ENCODE data around the gene ELFN2. TPM values are rescaled to one million over a fixed set of nuclear protein-coding genes. Genes with fewer than 3 reads are reported as not detected.

The ELFN2 gene
- total RNA-seq, 1 donor from 2014 or later: 4.6 TPM

DNA sequence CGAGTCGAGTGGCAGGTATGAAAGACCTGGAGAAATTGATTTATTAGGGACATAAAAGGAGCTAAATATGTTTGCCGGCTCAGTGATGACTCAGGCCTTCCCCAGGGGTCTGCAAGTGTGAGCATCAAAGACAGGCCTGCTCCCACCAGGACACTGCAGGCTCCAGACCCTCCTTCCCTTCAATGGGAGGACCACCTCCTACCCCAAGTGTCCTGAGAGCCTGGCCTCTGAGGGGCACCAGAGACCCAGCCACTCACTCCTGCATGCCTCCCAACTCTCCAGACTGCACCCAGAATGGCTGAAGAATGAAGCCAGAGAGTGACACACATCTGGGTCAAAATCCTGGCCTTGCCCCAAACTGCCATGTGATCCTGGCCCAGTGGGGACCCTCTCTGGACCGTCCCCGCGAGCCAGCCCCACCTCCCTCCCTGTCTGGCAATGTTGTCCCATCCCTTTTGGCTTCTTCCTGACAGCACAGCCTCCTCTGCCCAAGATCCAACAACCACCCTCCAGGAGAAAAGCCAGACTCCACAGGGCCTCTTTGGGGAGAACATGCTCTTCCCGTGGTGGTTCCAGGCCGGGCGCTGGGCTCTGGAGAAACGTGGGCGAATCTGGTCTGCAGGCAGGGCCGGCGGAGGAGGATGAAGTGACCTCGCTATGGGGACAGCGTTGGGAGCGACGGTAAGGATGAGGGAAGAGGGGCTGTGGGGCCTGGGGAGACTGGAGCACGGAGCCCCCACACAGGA lies 108.7 kb downstream of the ELFN2 start:
- TF ChIP-seq, protein P1, sequence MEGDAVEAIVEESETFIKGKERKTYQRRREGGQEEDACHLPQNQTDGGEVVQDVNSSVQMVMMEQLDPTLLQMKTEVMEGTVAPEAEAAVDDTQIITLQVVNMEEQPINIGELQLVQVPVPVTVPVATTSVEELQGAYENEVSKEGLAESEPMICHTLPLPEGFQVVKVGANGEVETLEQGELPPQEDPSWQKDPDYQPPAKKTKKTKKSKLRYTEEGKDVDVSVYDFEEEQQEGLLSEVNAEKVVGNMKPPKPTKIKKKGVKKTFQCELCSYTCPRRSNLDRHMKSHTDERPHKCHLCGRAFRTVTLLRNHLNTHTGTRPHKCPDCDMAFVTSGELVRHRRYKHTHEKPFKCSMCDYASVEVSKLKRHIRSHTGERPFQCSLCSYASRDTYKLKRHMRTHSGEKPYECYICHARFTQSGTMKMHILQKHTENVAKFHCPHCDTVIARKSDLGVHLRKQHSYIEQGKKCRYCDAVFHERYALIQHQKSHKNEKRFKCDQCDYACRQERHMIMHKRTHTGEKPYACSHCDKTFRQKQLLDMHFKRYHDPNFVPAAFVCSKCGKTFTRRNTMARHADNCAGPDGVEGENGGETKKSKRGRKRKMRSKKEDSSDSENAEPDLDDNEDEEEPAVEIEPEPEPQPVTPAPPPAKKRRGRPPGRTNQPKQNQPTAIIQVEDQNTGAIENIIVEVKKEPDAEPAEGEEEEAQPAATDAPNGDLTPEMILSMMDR (conservative IDR thresholded peaks at IDR 0.05; ENCODE audit: low read depth, low read length): peak; percentile 12
- no peak for DNase-seq (ENCODE audit: low read depth)
- no peak overlapping the region for H3K4me3 ChIP-seq (ENCODE audit: low read depth, low read length)

Other genes with a start within 250 kb of the ELFN2 start
- gene C1QTNF6, start 239.2 kb downstream of the ELFN2 start, total RNA-seq: 2.1 and 7.1 TPM in 2 replicates
- not detected in 2 replicates for gene SSTR3, start 215.0 kb downstream of the ELFN2 start, total RNA-seq
- 51.9 and 58.2 TPM in 2 replicates for gene RAC2, start 183.2 kb downstream of the ELFN2 start, total RNA-seq
- 0.07 TPM in 1 of 2 replicates, not detected in the other for gene CYTH4, start 145.0 kb downstream of the ELFN2 start, total RNA-seq
- gene MFNG, start 58.9 kb upstream of the ELFN2 start, total RNA-seq: 0.07 TPM in 1 of 2 replicates, not detected in the other
- gene CARD10, start 91.9 kb upstream of the ELFN2 start, total RNA-seq: 60.0 and 63.8 TPM in 2 replicates
- gene CDC42EP1, start 133.0 kb upstream of the ELFN2 start, total RNA-seq: 102 and 110 TPM in 2 replicates
- not detected in 2 replicates for gene LGALS2, start 152.6 kb upstream of the ELFN2 start, total RNA-seq
- gene GGA1, start 181.4 kb upstream of the ELFN2 start, total RNA-seq: 43.8 and 49.6 TPM in 2 replicates
- gene SH3BP1, start 212.2 kb upstream of the ELFN2 start, total RNA-seq: 15.1 and 25.0 TPM in 2 replicates
- 21.0 and 42.3 TPM in 2 replicates for gene PDXP, start 231.2 kb upstream of the ELFN2 start, total RNA-seq
- gene LGALS1, start 248.2 kb upstream of the ELFN2 start, total RNA-seq: 1,711 and 1,833 TPM in 2 replicates

Data from epithelial cell of proximal tubule (primary cell).